ENCODE data around the gene NAGA.

GRCh38 chr22:42066937-42067336 lies 3.7 kb downstream of the NAGA start:
- no peak for TF ChIP-seq CTCF (IDR thresholded peaks at IDR 0.05; ENCODE audit: poor library complexity)
- TF ChIP-seq EZH2 (IDR thresholded peaks at IDR 0.05; ENCODE audit: borderline replicate concordance): no peak
